SK-N-MC (cell line): ENCODE measurements around the gene MAGI1.

Experiments used
- EZH2 ChIP-seq: fragments of 200-600 bp; sonication (generic); IDR thresholded peaks from one replicate; pipeline ENCODE4 v1.6.1; 2017; ENCODE audit warnings: antibody characterized with exemption
- POLR2AphosphoS5 ChIP-seq: IDR thresholded peaks from 2 replicates; pipeline ENCODE4 v1.6.1; 2012; ENCODE audit warnings: mild to moderate bottlenecking, low read depth, low read length, borderline replicate concordance

- TF ChIP-seq EZH2: no peak
- no peak for TF ChIP-seq POLR2AphosphoS5
Observed at GRCh38 chr3:65703820-65704219, 334.9 kb downstream of the MAGI1 start.
